HG02642 (cell line): Measurements from ENCODE around the gene SYT12.

Experiments
- ATAC-seq: cut with Tn5 transposase; IDR thresholded peaks from one replicate; pipeline ENCODE4 v1.9.1; 2021; ENCODE audit warnings: mild to moderate bottlenecking; ENCODE audit not compliant: unreplicated experiment, poor library complexity

Gene SYT12

DNA sequence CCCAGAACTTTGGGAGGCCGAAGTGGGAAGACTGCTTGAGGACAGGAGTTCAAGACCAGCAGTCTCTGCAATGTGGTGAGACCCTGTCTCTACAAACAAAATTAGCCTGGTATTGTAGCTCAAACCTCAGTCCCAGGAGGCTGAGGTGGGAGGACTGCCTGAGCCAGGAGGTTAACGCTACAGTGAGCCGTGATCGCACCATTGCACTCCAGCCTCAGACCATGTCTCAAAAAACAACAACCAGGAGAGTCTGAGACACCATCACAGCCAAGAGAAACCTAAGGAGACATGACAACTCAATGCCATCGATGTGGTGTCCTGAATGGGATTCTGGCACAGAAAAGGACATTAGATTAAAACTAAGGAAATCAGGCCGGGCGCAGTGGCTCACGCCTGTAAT lies 67.8 kb downstream of the SYT12 start:
- ATAC-seq, result no peak

DNA sequence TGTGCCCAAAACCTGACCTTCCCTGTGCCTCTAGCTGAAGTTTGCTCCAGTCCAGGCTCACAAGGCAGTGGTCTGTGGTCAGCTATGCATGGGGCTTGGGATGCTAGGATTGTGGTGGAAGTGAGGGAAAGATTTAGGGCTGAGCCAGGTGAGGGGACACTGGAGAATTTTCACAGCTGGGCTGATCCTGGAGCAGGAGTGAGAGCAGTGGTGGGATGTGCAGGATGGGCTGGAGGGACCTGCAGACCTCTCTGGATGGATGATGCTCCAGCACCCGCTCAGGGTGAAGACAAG lies 72.2 kb downstream of the SYT12 start:
- ATAC-seq, result no peak

DNA sequence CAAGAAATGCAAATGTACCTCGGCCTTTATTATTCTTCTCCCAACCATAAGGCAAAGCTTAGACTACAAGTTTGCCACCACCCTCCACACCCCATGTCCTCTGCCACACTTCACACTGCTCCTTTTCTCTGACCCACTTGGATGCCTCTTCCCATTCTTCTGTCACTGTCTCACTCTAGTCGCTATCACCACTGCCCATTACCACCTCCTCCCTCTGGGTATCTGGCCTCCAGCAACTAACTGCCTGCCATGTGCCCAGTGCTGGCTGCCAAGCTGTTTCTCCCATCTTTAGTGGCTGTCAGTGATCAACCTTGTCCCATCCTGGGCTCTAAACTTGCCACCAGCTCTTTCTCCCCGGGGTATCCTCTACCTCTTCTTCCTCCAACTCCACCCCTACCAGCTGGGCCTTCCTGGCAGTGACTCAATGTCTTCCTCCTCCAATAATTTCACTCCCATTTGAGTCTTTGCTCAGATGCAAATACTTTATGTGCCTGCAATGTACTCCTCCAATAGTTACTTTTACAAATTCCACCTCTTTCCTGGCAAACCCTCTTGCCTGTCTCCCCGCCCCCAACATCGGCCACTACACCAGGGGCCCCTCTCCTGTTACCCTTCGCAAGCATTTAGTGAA lies 76.0 kb downstream of the SYT12 start:
- ATAC-seq, result no peak

DNA sequence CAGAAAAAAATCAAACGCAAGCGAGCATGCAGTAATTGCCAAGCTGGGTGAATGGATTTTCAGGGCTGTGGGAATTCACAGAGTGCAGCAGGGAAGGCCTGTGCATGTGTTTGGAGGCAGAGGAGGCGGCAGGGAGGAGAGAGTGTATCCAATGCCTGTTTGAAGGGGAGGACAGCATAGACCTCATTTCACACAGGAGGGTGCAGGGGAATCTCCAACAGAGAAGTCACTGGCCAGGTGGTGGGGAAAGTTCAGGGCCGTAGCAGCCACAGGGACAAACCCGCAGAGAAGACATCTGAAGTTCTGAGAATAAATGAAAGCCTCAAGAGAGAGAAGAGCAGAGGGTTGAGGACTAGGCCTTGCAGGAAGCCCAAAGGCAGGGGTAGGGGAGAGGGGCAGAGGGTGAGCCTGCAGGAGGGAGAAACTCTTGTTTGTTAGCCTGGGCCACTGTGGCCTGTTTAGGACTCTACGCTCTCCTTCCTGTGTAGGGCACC lies 76.9 kb downstream of the SYT12 start:
- no peak for ATAC-seq
